ENCODE results near the gene CASQ2. TPM values are rescaled to one million over a fixed set of nuclear protein-coding genes. Genes with fewer than 3 reads are reported as not detected.

CASQ2 gene
- total RNA-seq, 2 donors from 2014 or later: 673 to 1,066 TPM

- TF ChIP-seq CTCF (IDR thresholded peaks at IDR 0.05): no peak
- no peak for DNase-seq (ENCODE audit: low spot score)
- H3K36me3 ChIP-seq: peaks cover 11% of the 10 kb centered on the region
- H3K4me1 ChIP-seq: peaks cover 0 to 9% of the 10 kb centered on the region in 2 donors
- H3K27me3 ChIP-seq: no peaks in the 10 kb centered on the region
- H3K9me3 ChIP-seq: no peaks in the 10 kb centered on the region
- H3K27ac ChIP-seq: no peak overlapping the region
- no peak overlapping the region for H3K4me3 ChIP-seq
Measured at GRCh38 chr1:115661157-115661556, 107.4 kb downstream of the CASQ2 start.

- Histone ChIP-seq H3K4me3 (no peak overlapping the region), H3K4me1 (peaks cover 0 to 18% of the 10 kb centered on the region in 2 donors), H3K27ac (no peak overlapping the region), H3K9me3 (no peaks in the 10 kb centered on the region), H3K27me3 (no peaks in the 10 kb centered on the region), H3K36me3 (peaks cover 11% of the 10 kb centered on the region)
- no peak for TF ChIP-seq CTCF (IDR thresholded peaks at IDR 0.05)
- DNase-seq (ENCODE audit: low spot score): no peak
Measured at GRCh38 chr1:115660151-115660550, 108.4 kb downstream of the CASQ2 start.

DNA sequence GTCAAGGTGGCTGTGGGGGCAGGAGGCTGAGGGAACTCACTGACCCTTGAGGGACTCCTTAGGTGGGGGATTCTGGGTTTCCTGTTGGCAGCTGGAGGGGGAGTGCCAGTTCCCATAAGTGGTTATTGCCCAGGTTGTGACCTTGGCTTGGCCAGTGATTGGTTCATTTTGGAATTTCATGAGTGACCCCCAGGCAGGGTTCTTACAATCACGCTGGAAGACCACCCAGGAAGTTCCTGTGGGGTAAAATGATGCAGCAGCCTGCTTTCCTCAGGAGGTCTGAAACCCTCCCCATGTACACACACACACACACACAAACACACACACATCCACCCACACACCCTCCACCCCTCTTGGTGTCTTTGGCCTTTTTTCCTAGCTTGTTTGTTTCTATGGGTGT lies 109.9 kb downstream of the CASQ2 start:
- no peak for TF ChIP-seq CTCF (IDR thresholded peaks at IDR 0.05)
- Histone ChIP-seq H3K36me3 (peaks cover 2% of the 10 kb centered on the region), H3K4me3 (no peak overlapping the region)

DNA sequence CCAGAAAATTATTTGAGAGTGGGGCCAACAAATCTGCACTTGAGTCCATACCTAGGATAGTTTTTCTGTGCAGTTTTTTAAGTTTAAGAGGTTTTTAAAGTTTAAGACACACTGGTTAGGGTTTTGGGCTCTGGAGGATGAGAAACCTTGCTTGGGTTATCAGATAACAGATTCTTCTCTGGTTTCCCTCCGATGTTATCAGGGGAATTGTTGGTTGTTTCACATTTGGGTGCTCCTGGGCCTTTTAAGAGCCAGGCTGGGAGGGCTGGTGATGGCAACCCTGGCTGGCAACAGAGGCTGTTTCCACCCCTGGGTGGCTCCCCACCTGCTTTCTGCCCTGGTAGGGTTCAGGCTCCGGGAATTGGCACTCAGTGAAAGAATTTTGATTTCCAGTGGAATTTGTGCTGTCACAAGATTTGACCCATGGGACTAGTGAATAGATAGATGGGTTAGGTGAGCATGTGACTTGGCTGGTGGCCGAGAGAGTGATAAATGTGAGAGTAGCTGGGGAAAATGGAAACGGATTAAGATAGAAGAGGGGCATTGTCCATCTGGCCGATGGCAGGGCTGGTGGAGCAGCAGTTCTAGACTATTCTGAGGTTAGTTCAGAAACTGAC lies 111.9 kb downstream of the CASQ2 start:
- no peak for DNase-seq (ENCODE audit: low spot score)
- Histone ChIP-seq H3K36me3 (peaks cover 8% of the 10 kb centered on the region), H3K27me3 (no peaks in the 10 kb centered on the region), H3K4me3 (no peak overlapping the region), H3K4me1 (peaks cover 0 to 31% of the 10 kb centered on the region in 2 donors), H3K9me3 (no peaks in the 10 kb centered on the region), H3K27ac (no peak overlapping the region)
- no peak for TF ChIP-seq CTCF (IDR thresholded peaks at IDR 0.05)

More for the DNA sequence above, 109.9 kb downstream of the CASQ2 start:
- no peak for DNase-seq (ENCODE audit: low spot score)
- H3K9me3 ChIP-seq: no peaks in the 10 kb centered on the region
- H3K27me3 ChIP-seq: no peaks in the 10 kb centered on the region
- no peak overlapping the region for H3K27ac ChIP-seq
- peaks cover 0 to 31% of the 10 kb centered on the region in 2 donors for H3K4me1 ChIP-seq

- no peak overlapping the region for H3K4me3 ChIP-seq
- peaks cover 8% of the 10 kb centered on the region for H3K36me3 ChIP-seq
- H3K4me1 ChIP-seq: peaks cover 0 to 31% of the 10 kb centered on the region in 2 donors
- no peak for DNase-seq (ENCODE audit: low spot score)
- H3K27ac ChIP-seq: no peak overlapping the region
- no peaks in the 10 kb centered on the region for H3K27me3 ChIP-seq
- no peak for TF ChIP-seq CTCF (IDR thresholded peaks at IDR 0.05)
- H3K9me3 ChIP-seq: no peaks in the 10 kb centered on the region
Measured at GRCh38 chr1:115655916-115656315, 112.6 kb downstream of the CASQ2 start.

GRCh38 chr1:115655306-115655663 lies 113.2 kb downstream of the CASQ2 start:
- no peaks in the 10 kb centered on the region for H3K27me3 ChIP-seq
- no peak for DNase-seq (ENCODE audit: low spot score)
- H3K4me3 ChIP-seq: no peak overlapping the region
- TF ChIP-seq CTCF (IDR thresholded peaks at IDR 0.05): no peak
- peaks cover 0 to 31% of the 10 kb centered on the region in 2 donors for H3K4me1 ChIP-seq
- no peak overlapping the region for H3K27ac ChIP-seq
- no peaks in the 10 kb centered on the region for H3K9me3 ChIP-seq
- peaks cover 8% of the 10 kb centered on the region for H3K36me3 ChIP-seq
